Body of pancreas (tissue), 4 donors: Measurements from ENCODE around the gene GJB3. TPM values are rescaled to one million over a fixed set of nuclear protein-coding genes. Genes with fewer than 3 reads are reported as not detected.

Source experiments
- ATAC-seq: fragments of 150-250 bp; one replicate; pipeline ENCODE4 v1.9.1; 2016
- DNase-seq, 4 donors: peaks; one replicate each; pipeline ENCODE4 v3.0.0-alpha.2; 2019
- H3K27ac ChIP-seq, 4 donors: fragments of 200-600 bp; sonication (generic); 1 replicate in 3 of 4; 2 replicates in 1 of 4; pipeline versions ENCODE4 v1.5.1 to v1.6.1; 2016 to 2019; ENCODE audit warnings: mild to moderate bottlenecking in 1 of 4, mixed read lengths in 1 of 4, moderate library complexity in 1 of 4
- H3K27me3 ChIP-seq, 2 donors: fragments of 200-600 bp; sonication (generic); one replicate each; pipeline ENCODE4 v1.6.0; 2016; ENCODE audit warnings: mild to moderate bottlenecking in 1 of 2
- H3K36me3 ChIP-seq, 2 donors: fragments of 200-600 bp; sonication (generic); replicated peaks in 1 of 2; 2 replicates each; pipeline ENCODE4 v1.5.1; 2016; ENCODE audit warnings: low read depth in 2 of 2; ENCODE audit not compliant: insufficient read depth in 1 of 2
- H3K4me1 ChIP-seq: fragments of 200-600 bp; sonication (generic); one replicate; pipeline ENCODE4 v1.6.0; 2016
- H3K4me3 ChIP-seq, 2 donors: fragments of 200-600 bp; sonication (generic); 1 replicate in 1 of 2; 2 replicates in 1 of 2; pipeline ENCODE4 v1.5.1; 2016 to 2019
- H3K9me3 ChIP-seq, 3 donors: fragments of 200-600 bp; sonication (generic); 1 replicate in 2 of 3; 2 replicates in 1 of 3; pipeline ENCODE4 v1.5.1; 2016
- CTCF ChIP-seq, 7 experiments: fragments of 450-650 bp in 4 of 7; fragments of 200-600 bp in 3 of 7; sonication (generic) in 3 of 7; IDR thresholded peaks; one replicate each; pipeline ENCODE4 v1.5.1; 2016 to 2019; ENCODE audit warnings: antibody characterized with exemption in 7 of 7
- POLR2A ChIP-seq, 3 donors: fragments of 450-650 bp; IDR thresholded peaks; one replicate each; pipeline ENCODE4 v1.6.1; 2016; ENCODE audit warnings: antibody characterized with exemption in 3 of 3, mild to moderate bottlenecking in 2 of 3
- WGBS, 2 donors: methylation state at CpG; one replicate each; pipeline ENCODE4 v1.1.5; 2017; 5-methylcytosine and 5-hydroxymethylcytosine counted together
- intact Hi-C: fragments of 100-400 bp; cut with DNase I; formaldehyde crosslinking; loops from one replicate; pipeline ENCODE4 v1.15.1; 2023
- total RNA-seq, 2 donors: library from RNA; depleted of rRNA; stranded (reverse); fragments of >200 nt; gene quantifications; one replicate each; pipeline ENCODE4 v1.1.0, GENCODE V29; 2016

Gene GJB3
- total RNA-seq, 2 donors from 2014 or later: 0.52 TPM; not detected in 1

DNA sequence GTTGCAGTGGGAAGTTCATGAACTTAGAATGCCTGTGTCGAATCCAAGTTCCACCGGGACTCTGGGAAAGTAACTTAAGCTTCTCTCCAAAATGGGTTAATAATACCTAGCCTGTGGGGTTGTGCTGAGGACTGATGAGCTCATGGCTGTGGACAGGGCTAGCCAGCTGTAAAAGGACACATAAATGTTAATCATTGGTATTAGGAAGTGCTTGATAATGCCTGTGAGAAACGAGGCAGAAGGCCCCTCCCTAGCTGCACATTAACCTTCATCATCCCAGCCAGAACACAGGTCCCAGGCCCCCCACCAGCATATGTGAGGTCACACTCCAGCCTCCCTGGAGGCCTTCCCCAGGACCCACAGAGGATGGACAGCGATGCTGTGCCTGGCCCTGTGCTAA is 22.3 kb upstream of the GJB3 start:
- Histone ChIP-seq H3K4me3 (no peak overlapping the region), H3K4me1 (no peaks in the 10 kb centered on the region), H3K27ac (no peak overlapping the region), H3K36me3 (no peaks in the 10 kb centered on the region), H3K9me3 (no peaks in the 10 kb centered on the region), H3K27me3 (no peaks in the 10 kb centered on the region)
- no peak for ATAC-seq
- intact Hi-C loops: no loop called here
- TF ChIP-seq POLR2A (IDR thresholded peaks at IDR 0.05) (no peak), CTCF (IDR thresholded peaks at IDR 0.05) (no peak)
- 50 to 59% methylated on average over 3 to 4 of the region's 4 CpGs for WGBS, 2 donors
- DNase-seq: no peak

- Histone ChIP-seq H3K27ac (no peak within 1 kb of the TSS), H3K4me3 (no peak within 1 kb of the TSS), H3K9me3 (no peaks in the 10 kb centered on the region), H3K36me3 (no peaks in the 10 kb centered on the region), H3K4me1 (no peaks in the 10 kb centered on the region), H3K27me3 (no peaks in the 10 kb centered on the region)
- 67 to 68% methylated on average over 10 of the region's 10 CpGs for WGBS, 2 donors
- TF ChIP-seq POLR2A (IDR thresholded peaks at IDR 0.05): no peak
- intact Hi-C loops: no loop called here
- ATAC-seq (no peak), DNase-seq (no peak)
Observed at GRCh38 chr1:34759503-34760357, 21.3 kb upstream of the GJB3 start, which contains the start of gene GJB4. GJB4 (plus strand) TSS chr1:34759740; CDS start chr1:34761255, 1,515 bp downstream.

DNA sequence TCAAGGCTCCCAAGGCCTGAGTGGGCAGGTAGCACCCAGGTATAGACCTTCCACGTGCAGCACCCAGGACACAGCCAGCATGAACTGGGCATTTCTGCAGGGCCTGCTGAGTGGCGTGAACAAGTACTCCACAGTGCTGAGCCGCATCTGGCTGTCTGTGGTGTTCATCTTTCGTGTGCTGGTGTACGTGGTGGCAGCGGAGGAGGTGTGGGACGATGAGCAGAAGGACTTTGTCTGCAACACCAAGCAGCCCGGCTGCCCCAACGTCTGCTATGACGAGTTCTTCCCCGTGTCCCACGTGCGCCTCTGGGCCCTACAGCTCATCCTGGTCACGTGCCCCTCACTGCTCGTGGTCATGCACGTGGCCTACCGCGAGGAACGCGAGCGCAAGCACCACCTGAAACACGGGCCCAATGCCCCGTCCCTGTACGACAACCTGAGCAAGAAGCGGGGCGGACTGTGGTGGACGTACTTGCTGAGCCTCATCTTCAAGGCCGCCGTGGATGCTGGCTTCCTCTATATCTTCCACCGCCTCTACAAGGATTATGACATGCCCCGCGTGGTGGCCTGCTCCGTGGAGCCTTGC is 19.7 kb upstream of the GJB3 start:
- intact Hi-C loops: no loop called here
- Histone ChIP-seq H3K9me3 (no peaks in the 10 kb centered on the region), H3K27me3 (no peaks in the 10 kb centered on the region), H3K36me3 (no peaks in the 10 kb centered on the region), H3K4me3 (no peak overlapping the region), H3K27ac (no peak overlapping the region), H3K4me1 (no peaks in the 10 kb centered on the region)
- no peak for DNase-seq
- TF ChIP-seq CTCF (IDR thresholded peaks at IDR 0.05): no peak
- ATAC-seq: no peak
- 88 to 97% methylated on average over 25 to 33 of the region's 33 CpGs for WGBS, 2 donors

DNA sequence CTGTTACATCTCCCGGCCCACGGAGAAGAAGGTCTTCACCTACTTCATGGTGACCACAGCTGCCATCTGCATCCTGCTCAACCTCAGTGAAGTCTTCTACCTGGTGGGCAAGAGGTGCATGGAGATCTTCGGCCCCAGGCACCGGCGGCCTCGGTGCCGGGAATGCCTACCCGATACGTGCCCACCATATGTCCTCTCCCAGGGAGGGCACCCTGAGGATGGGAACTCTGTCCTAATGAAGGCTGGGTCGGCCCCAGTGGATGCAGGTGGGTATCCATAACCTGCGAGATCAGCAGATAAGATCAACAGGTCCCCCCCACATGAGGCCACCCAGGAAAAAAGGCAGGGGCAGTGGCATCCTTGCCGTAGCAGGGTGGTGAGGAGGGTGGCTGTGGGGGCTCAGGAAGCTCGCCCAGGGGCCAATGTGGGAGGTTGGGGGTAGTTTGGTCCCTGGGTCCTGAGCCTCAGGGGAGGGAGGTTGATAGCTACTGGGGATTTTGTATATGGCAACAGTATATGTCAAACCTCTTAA is 19.2 kb upstream of the GJB3 start:
- 83 to 100% methylated on average over 4 to 9 of the region's 13 CpGs for WGBS, 2 donors
- intact Hi-C loops: no loop called here
- no peak overlapping the region for H3K27ac ChIP-seq
- H3K36me3 ChIP-seq: no peaks in the 10 kb centered on the region
- H3K4me1 ChIP-seq: no peaks in the 10 kb centered on the region
- ATAC-seq: no peak
- no peak for TF ChIP-seq POLR2A (IDR thresholded peaks at IDR 0.05)
- no peak for TF ChIP-seq CTCF (IDR thresholded peaks at IDR 0.05)
- H3K9me3 ChIP-seq: no peaks in the 10 kb centered on the region
- no peak for DNase-seq
- no peaks in the 10 kb centered on the region for H3K27me3 ChIP-seq
- no peak overlapping the region for H3K4me3 ChIP-seq

GRCh38 chr1:34762474-34763141 is 18.4 kb upstream of the GJB3 start:
- TF ChIP-seq POLR2A (IDR thresholded peaks at IDR 0.05): no peak
- ATAC-seq: no peak
- DNase-seq: no peak
- Histone ChIP-seq H3K27ac (no peak overlapping the region), H3K36me3 (no peaks in the 10 kb centered on the region), H3K27me3 (no peaks in the 10 kb centered on the region), H3K9me3 (no peaks in the 10 kb centered on the region), H3K4me1 (no peaks in the 10 kb centered on the region), H3K4me3 (no peak overlapping the region)
- WGBS, 2 donors: 71 to 86% methylated on average over 5 to 7 of the region's 7 CpGs
- intact Hi-C loops: no loop called here
